Measurements from ENCODE around the gene STAT1.

Gene STAT1

GRCh38 chr2:191025135-191025534, 11.2 kb upstream of the STAT1 start:
- no peak for DNase-seq (ENCODE audit: low read depth, low spot score)
- H3K4me3 ChIP-seq (ENCODE audit: low read depth, low read length) = no peak overlapping the region
- in situ Hi-C loops (cut with HindIII; ENCODE audit: low sequenced_read_pairs) = no loop called here
- TF ChIP-seq CTCF (IDR thresholded peaks at IDR 0.05; ENCODE audit: low read depth, low read length) = no peak

- H3K4me3 ChIP-seq (ENCODE audit: low read depth, low read length) = no peak overlapping the region
- no peak for TF ChIP-seq CTCF (IDR thresholded peaks at IDR 0.05; ENCODE audit: low read depth, low read length)
- in situ Hi-C loops (cut with HindIII; ENCODE audit: low sequenced_read_pairs) = no loop called here
- no peak for DNase-seq (ENCODE audit: low read depth, low spot score)
Measured at GRCh38 chr2:191023235-191023679, 9.3 kb upstream of the STAT1 start.

GRCh38 chr2:191020742-191021381, 6.9 kb upstream of the STAT1 start:
- H3K4me3 ChIP-seq (ENCODE audit: low read depth, low read length) = peak overlapping the region; percentile 68
- in situ Hi-C loops (cut with HindIII; ENCODE audit: low sequenced_read_pairs) = no loop called here
- DNase-seq (ENCODE audit: low read depth, low spot score) = peak; percentile 65
- TF ChIP-seq CTCF (IDR thresholded peaks at IDR 0.05; ENCODE audit: low read depth, low read length) = no peak

- DNase-seq (ENCODE audit: low read depth, low spot score) = peak; percentile 97
- TF ChIP-seq CTCF (IDR thresholded peaks at IDR 0.05; ENCODE audit: low read depth, low read length) = no peak
- in situ Hi-C loops (cut with HindIII; ENCODE audit: low sequenced_read_pairs) = no loop called here
- H3K4me3 ChIP-seq (ENCODE audit: low read depth, low read length) = peak overlapping the region; percentile 68
Measured at GRCh38 chr2:191020221-191020741, 6.3 kb upstream of the STAT1 start.

GRCh38 chr2:191019376-191019775, 5.4 kb upstream of the STAT1 start:
- H3K4me3 ChIP-seq (ENCODE audit: low read depth, low read length) = no peak overlapping the region
- DNase-seq (ENCODE audit: low read depth, low spot score) = no peak
- in situ Hi-C loops (cut with HindIII; ENCODE audit: low sequenced_read_pairs) = no loop called here
- no peak for TF ChIP-seq CTCF (IDR thresholded peaks at IDR 0.05; ENCODE audit: low read depth, low read length)

GRCh38 chr2:191018643-191019119, 4.7 kb upstream of the STAT1 start:
- H3K4me3 ChIP-seq (ENCODE audit: low read depth, low read length) = no peak overlapping the region
- in situ Hi-C loops (cut with HindIII; ENCODE audit: low sequenced_read_pairs) = no loop called here
- no peak for TF ChIP-seq CTCF (IDR thresholded peaks at IDR 0.05; ENCODE audit: low read depth, low read length)
- no peak for DNase-seq (ENCODE audit: low read depth, low spot score)

Measured in astrocyte of the spinal cord (primary cell).